GM12875 (cell line): ENCODE measurements around the gene GALNT18.

ENCODE experiments used
- H3K4me3 ChIP-seq: one replicate; pipeline ENCODE4 v1.5.1; 2011; ENCODE audit warnings: low read depth, low read length, control low read depth
- TF ChIP-seq, protein P1 (sequence below): IDR thresholded peaks from 2 replicates; pipeline ENCODE4 v1.5.1; 2011; ENCODE audit warnings: low read depth, mild to moderate bottlenecking, control low read depth, inconsistent platforms, low read length, moderate library complexity, borderline replicate concordance; ENCODE audit not compliant: insufficient read depth

GALNT18 gene

GRCh38 chr11:11459578-11459977, 162.2 kb downstream of the GALNT18 start:
- TF ChIP-seq, protein P1, sequence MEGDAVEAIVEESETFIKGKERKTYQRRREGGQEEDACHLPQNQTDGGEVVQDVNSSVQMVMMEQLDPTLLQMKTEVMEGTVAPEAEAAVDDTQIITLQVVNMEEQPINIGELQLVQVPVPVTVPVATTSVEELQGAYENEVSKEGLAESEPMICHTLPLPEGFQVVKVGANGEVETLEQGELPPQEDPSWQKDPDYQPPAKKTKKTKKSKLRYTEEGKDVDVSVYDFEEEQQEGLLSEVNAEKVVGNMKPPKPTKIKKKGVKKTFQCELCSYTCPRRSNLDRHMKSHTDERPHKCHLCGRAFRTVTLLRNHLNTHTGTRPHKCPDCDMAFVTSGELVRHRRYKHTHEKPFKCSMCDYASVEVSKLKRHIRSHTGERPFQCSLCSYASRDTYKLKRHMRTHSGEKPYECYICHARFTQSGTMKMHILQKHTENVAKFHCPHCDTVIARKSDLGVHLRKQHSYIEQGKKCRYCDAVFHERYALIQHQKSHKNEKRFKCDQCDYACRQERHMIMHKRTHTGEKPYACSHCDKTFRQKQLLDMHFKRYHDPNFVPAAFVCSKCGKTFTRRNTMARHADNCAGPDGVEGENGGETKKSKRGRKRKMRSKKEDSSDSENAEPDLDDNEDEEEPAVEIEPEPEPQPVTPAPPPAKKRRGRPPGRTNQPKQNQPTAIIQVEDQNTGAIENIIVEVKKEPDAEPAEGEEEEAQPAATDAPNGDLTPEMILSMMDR, result no peak
- H3K4me3 ChIP-seq, result no peak overlapping the region

GRCh38 chr11:11458485-11458884, 163.3 kb downstream of the GALNT18 start:
- TF ChIP-seq, protein P1, result no peak
- no peak overlapping the region for H3K4me3 ChIP-seq

- H3K4me3 ChIP-seq, result no peak overlapping the region
- TF ChIP-seq, protein P1, result no peak
Measured at GRCh38 chr11:11458001-11458400, 163.8 kb downstream of the GALNT18 start.

DNA sequence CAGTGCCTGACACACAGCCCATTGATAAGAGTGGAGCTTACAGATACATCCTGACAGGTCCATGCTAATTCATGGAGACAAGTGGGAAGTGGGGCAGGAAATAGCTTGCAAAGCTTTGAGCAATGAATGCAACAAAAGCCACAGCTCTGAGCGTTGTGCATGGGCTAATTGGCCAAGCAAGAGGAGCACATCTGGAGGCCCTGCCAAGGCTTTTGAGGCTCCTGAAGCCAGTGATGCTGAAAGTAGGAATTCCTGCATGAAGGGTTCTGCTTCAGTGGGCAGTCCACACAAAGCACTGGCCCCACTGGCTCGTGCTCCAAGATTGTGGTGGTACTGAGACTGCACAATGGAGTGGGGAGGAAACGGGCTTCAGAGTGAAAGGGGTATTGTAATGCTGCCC, 164.9 kb downstream of the GALNT18 start:
- no peak overlapping the region for H3K4me3 ChIP-seq
- TF ChIP-seq, protein P1, result no peak

DNA sequence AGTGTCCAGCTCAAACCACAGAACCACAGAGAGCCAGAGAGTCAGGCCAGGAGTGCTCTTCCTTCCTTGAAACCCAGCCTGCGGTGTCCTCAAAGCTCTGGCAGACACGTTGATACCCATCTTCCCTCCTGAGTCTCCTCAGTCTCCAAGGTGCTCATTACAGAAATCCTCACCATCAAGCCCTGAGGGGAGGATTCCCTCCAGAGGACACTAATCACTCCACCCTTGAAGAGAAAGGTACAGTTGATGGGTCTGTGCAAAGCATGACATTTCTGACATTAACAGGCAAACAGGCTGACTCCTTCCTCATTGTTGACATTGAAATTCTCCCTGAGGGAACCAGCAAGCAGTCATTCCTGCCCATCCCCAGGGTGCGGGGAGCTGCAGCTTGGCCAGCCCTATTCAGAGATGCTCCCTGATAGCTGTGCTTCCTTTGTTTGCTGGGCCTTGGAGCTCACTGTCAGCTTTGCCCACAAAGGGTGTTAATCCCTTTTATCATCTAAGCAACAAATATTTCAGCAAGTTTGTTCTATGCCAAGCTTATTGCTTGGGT, 167.1 kb downstream of the GALNT18 start:
- H3K4me3 ChIP-seq, result no peak overlapping the region
- TF ChIP-seq, protein P1, result no peak

DNA sequence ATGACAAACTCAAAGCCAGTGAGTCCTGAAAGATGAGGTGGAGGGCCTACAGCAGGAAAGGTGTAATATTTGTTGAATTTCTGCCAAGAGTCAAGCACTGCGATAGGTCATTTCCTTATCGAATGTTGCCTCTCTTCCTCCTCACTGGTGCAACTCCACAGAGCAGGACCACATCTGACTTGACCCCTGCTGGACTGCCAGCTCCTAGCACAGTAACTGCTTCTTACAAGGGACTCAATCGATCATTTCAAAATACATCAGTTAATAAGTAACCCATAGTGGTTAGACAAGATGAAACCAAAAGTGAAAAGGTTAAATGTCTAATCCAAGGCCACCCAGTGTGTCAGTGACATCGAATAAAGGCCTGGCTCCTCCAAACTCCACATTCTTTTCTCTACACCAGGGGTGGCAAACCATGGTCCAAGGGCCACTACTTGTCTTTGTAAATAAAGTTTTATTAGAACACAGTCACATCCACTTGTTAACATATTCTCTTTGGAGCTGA, 170.3 kb downstream of the GALNT18 start:
- H3K4me3 ChIP-seq, result no peak overlapping the region
- TF ChIP-seq, protein P1, result no peak

DNA sequence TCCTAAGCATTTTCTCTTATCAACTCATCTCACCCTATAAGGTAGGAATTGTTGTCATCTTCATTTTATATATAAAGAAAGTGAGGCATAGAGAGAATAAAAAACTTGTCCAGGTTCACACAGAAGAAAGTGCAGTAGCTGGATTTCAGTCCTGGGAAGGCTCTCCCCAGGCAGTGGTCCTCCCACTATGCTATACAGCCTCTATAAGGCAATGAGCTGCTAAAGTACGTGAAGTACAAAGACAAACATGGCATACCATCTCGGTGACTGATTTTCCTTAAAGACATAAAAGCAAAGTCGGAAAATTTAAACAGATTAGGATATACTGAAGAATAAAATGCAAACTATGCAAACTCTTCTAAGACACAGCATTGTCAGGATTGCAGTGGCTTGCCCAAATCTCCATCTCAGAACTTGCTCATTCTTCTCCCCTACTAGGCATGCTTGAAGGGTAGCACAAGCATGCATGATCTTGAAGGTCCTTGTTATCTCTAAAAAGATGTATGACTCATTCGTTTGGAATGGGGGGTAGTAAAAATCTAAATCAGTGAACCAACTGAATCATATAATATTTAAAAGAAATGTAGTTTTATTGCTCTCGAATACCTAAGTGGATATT, 171.0 kb downstream of the GALNT18 start:
- TF ChIP-seq, protein P1, result no peak

More for the DNA sequence above, 171.0 kb downstream of the GALNT18 start:
- no peak overlapping the region for H3K4me3 ChIP-seq
